HG03565 (cell line): ENCODE data around the gene CPSF3.

Source experiments
- ATAC-seq: cut with Tn5 transposase; IDR thresholded peaks from one replicate; pipeline ENCODE4 v1.9.1; 2021; ENCODE audit warnings: mild to moderate bottlenecking, moderate library complexity; ENCODE audit not compliant: unreplicated experiment

Gene CPSF3

GRCh38 chr2:9416962-9417316 is 6.5 kb upstream of the CPSF3 start:
- ATAC-seq = no peak

GRCh38 chr2:9417725-9418124 is 5.7 kb upstream of the CPSF3 start:
- ATAC-seq = no peak

GRCh38 chr2:9418746-9419145 is 4.7 kb upstream of the CPSF3 start:
- ATAC-seq = no peak

GRCh38 chr2:9419541-9419940 is 3.9 kb upstream of the CPSF3 start:
- no peak for ATAC-seq

- no peak for ATAC-seq
Observed at GRCh38 chr2:9420495-9420894, 3.0 kb upstream of the CPSF3 start.

GRCh38 chr2:9422321-9423099 is 944 bp upstream of the CPSF3 start:
- peak; percentile 18 for ATAC-seq

- ATAC-seq = no peak
Observed at GRCh38 chr2:9423922-9424272, 443 bp downstream of the CPSF3 start.

GRCh38 chr2:9424447-9425164 is 1.2 kb downstream of the CPSF3 start:
- ATAC-seq = no peak

GRCh38 chr2:9428965-9429577 is 5.6 kb downstream of the CPSF3 start:
- no peak for ATAC-seq

GRCh38 chr2:9430316-9431293 is 7.2 kb downstream of the CPSF3 start:
- ATAC-seq = no peak

GRCh38 chr2:9434489-9434888 is 11.0 kb downstream of the CPSF3 start:
- no peak for ATAC-seq

- ATAC-seq = no peak
Observed at GRCh38 chr2:9439536-9439935, 16.1 kb downstream of the CPSF3 start.

- ATAC-seq = no peak
Observed at GRCh38 chr2:9440058-9440727, 16.7 kb downstream of the CPSF3 start.

- no peak for ATAC-seq
Observed at GRCh38 chr2:9441556-9441955, 18.1 kb downstream of the CPSF3 start.

- ATAC-seq = no peak
Observed at GRCh38 chr2:9443526-9443925, 20.1 kb downstream of the CPSF3 start.

GRCh38 chr2:9445089-9445488 is 21.6 kb downstream of the CPSF3 start:
- ATAC-seq = peak; percentile 65

- no peak for ATAC-seq
Observed at GRCh38 chr2:9451231-9451630, 27.8 kb downstream of the CPSF3 start.

- ATAC-seq = no peak
Observed at GRCh38 chr2:9460441-9461017, 37.1 kb downstream of the CPSF3 start.

- ATAC-seq = no peak
Observed at GRCh38 chr2:9461079-9461478, 37.6 kb downstream of the CPSF3 start.

- no peak for ATAC-seq
Observed at GRCh38 chr2:9462313-9462712, 38.9 kb downstream of the CPSF3 start.
